Suprapubic skin (tissue), 4 donors: ENCODE results near the gene PIK3R1. TPM values are rescaled to one million over a fixed set of nuclear protein-coding genes. Genes with fewer than 3 reads are reported as not detected.

Experiments used
- DNase-seq, 2 donors: peaks; one replicate each; pipeline ENCODE4 v3.0.0-alpha.2; 2019; ENCODE audit warnings: low spot score in 2 of 2
- H3K27ac ChIP-seq: fragments of 200-600 bp; sonication (generic); one replicate; pipeline ENCODE4 v1.5.1; 2019
- H3K27me3 ChIP-seq: fragments of 200-600 bp; sonication (generic); one replicate; pipeline ENCODE4 v1.5.1; 2019
- H3K36me3 ChIP-seq: fragments of 200-600 bp; sonication (generic); one replicate; pipeline ENCODE4 v1.5.1; 2019
- H3K4me1 ChIP-seq: fragments of 200-600 bp; sonication (generic); one replicate; pipeline ENCODE4 v1.5.1; 2019
- H3K4me3 ChIP-seq: fragments of 200-600 bp; sonication (generic); one replicate; pipeline ENCODE4 v1.5.1; 2019; ENCODE audit warnings: mild to moderate bottlenecking
- H3K9me3 ChIP-seq: fragments of 200-600 bp; sonication (generic); one replicate; pipeline ENCODE4 v1.5.1; 2019
- CTCF ChIP-seq, 2 donors: fragments of 200-600 bp in 1 of 2; fragments of 450-650 bp in 1 of 2; sonication (generic) in 1 of 2; IDR thresholded peaks; one replicate each; pipeline ENCODE4 v1.5.1; 2016 to 2019; ENCODE audit warnings: antibody characterized with exemption in 2 of 2, mild to moderate bottlenecking in 1 of 2, moderate library complexity in 1 of 2
- EP300 ChIP-seq: sonication (generic); formaldehyde crosslinking; IDR thresholded peaks from one replicate; pipeline ENCODE4 v1.6.1; 2017; ENCODE audit warnings: antibody characterized with exemption
- POLR2A ChIP-seq, 2 donors: fragments of 450-650 bp; IDR thresholded peaks; one replicate each; pipeline ENCODE4 v1.6.1; 2017; ENCODE audit warnings: antibody characterized with exemption in 2 of 2, mild to moderate bottlenecking in 2 of 2, moderate library complexity in 2 of 2
- POLR2AphosphoS5 ChIP-seq, 3 donors: sonication (generic); formaldehyde crosslinking; IDR thresholded peaks; one replicate each; pipeline ENCODE4 v1.6.1; 2017; ENCODE audit warnings: antibody characterized with exemption in 3 of 3
- WGBS: methylation state at CpG from one replicate; pipeline ENCODE4 v1.1.5; 2018; 5-methylcytosine and 5-hydroxymethylcytosine counted together
- total RNA-seq, 4 donors: library from RNA; depleted of rRNA; stranded (reverse); fragments of >200 nt; gene quantifications; one replicate each; pipeline ENCODE4 v1.1.0, GENCODE V29; 2016

PIK3R1 gene
- total RNA-seq, 4 donors from 2014 or later: 96.5 to 257 (median 181) TPM

- no peak overlapping the region for H3K4me3 ChIP-seq
- DNase-seq: no peak
- peaks cover 90% of the 10 kb centered on the region for H3K4me1 ChIP-seq
- H3K27ac ChIP-seq: peak overlapping the region; percentile 16
- TF ChIP-seq EP300 (no peak), POLR2A (IDR thresholded peaks at IDR 0.05) (no peak), POLR2AphosphoS5 (IDR thresholded peaks at IDR 0.05) (no peak), CTCF (IDR thresholded peaks at IDR 0.05) (no peak)
- WGBS: 55% methylated on average over 1 of the region's 1 CpG
- no peaks in the 10 kb centered on the region for H3K27me3 ChIP-seq
- H3K36me3 ChIP-seq: no peaks in the 10 kb centered on the region
- H3K9me3 ChIP-seq: no peaks in the 10 kb centered on the region
Observed at GRCh38 chr5:68266457-68266856, 50.9 kb downstream of the PIK3R1 start.

DNA sequence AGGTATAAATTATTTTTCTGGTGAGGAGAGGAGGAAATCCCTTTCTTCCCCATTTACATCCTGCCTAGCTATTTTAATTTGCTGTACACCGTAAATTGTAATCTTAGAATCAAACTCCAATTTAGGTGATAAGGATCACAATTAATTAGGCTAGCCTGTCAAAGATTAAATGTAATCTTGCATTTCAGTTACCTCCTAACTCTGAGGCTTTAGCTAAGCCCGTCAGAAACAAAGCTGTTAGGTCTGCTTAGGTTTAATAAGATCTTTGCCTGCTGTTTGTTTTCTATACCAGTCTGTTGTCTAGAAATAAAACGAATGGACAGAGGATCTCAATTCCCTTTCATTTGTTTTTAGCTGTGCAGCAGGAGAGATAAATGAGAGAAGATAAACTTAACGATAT is 51.5 kb downstream of the PIK3R1 start:
- H3K27ac ChIP-seq: peak overlapping the region; percentile 16
- 29% methylated on average over 4 of the region's 4 CpGs for WGBS
- peaks cover 89% of the 10 kb centered on the region for H3K4me1 ChIP-seq
- no peak overlapping the region for H3K4me3 ChIP-seq
- DNase-seq: no peak
- no peaks in the 10 kb centered on the region for H3K9me3 ChIP-seq
- TF ChIP-seq CTCF (IDR thresholded peaks at IDR 0.05): no peak
- no peak for TF ChIP-seq POLR2AphosphoS5 (IDR thresholded peaks at IDR 0.05)
- TF ChIP-seq EP300: no peak
- no peak for TF ChIP-seq POLR2A (IDR thresholded peaks at IDR 0.05)
- no peaks in the 10 kb centered on the region for H3K27me3 ChIP-seq
- H3K36me3 ChIP-seq: no peaks in the 10 kb centered on the region

DNA sequence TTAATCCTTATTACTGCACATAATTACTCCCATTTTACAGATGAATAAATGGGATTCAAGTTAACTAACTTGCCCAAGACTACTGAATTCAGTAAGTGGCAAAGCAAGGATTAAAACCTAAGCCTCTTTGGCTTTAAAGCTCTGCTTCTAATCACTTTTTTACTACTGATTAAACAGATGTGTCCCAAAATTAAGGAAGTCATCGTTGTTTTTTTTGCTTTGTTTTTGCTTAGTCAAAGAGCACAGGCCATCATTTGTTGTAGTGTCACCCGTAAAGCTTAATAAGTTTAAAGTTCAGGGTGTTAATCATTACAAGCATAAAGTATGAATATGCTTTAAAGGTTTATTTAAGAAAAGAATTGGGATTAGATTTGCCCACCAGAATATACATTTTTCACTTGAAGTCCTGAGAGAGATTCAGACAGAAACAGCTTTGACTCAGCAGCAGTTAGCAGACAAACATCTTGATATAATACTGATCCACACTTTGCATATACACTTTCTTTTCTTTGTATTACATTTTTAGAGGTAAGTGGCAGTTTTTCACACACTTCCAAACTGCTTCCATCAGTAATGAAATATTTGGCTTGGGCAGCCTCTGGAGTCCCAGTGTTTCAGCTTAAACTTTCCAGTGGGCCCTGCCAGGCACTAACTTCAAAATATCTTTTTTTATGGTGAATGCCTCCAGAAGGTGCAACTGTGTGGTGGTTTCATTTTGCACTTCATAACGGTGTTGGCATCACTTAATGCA is 52.7 kb downstream of the PIK3R1 start:
- no peak for DNase-seq
- no peak overlapping the region for H3K4me3 ChIP-seq
- no peaks in the 10 kb centered on the region for H3K9me3 ChIP-seq
- 16% methylated on average over 3 of the region's 3 CpGs for WGBS
- H3K27ac ChIP-seq: no peak overlapping the region
- TF ChIP-seq EP300: no peak
- H3K36me3 ChIP-seq: no peaks in the 10 kb centered on the region
- peaks cover 96% of the 10 kb centered on the region for H3K4me1 ChIP-seq
- no peaks in the 10 kb centered on the region for H3K27me3 ChIP-seq

DNA sequence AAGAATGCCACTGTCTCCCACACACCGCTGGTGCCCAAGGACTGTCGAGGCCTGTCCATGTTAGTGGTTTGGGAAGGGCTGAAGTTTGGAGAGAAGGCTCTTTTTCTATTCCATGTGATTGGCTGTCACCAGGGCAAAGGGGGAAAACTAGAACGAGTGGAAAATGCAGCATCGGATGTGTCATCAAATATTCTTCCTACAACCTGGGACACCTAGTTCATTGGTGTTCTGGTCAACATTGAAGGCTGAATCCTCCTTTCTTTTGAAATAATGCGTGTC is 53.2 kb downstream of the PIK3R1 start:
- peaks cover 96% of the 10 kb centered on the region for H3K4me1 ChIP-seq
- H3K4me3 ChIP-seq: no peak overlapping the region
- H3K36me3 ChIP-seq: peaks cover under 1% of the 10 kb centered on the region
- no peak for DNase-seq
- H3K9me3 ChIP-seq: no peaks in the 10 kb centered on the region
- 55% methylated on average over 5 of the region's 5 CpGs for WGBS
- no peaks in the 10 kb centered on the region for H3K27me3 ChIP-seq
- TF ChIP-seq POLR2AphosphoS5 (IDR thresholded peaks at IDR 0.05): no peak
- no peak overlapping the region for H3K27ac ChIP-seq

GRCh38 chr5:68269820-68270219 is 54.3 kb downstream of the PIK3R1 start:
- no peaks in the 10 kb centered on the region for H3K9me3 ChIP-seq
- H3K36me3 ChIP-seq: peaks cover 10% of the 10 kb centered on the region
- TF ChIP-seq EP300 (no peak), CTCF (IDR thresholded peaks at IDR 0.05) (no peak), POLR2AphosphoS5 (IDR thresholded peaks at IDR 0.05) (no peak)
- H3K27me3 ChIP-seq: no peaks in the 10 kb centered on the region
- peak overlapping the region; percentile 4 for H3K27ac ChIP-seq
- whole genome bisulfite sequencing: 58% methylated on average over 2 of the region's 2 CpGs
- no peak overlapping the region for H3K4me3 ChIP-seq
- H3K4me1 ChIP-seq: peaks cover 95% of the 10 kb centered on the region
- DNase-seq: no peak

GRCh38 chr5:68270399-68270975 is 54.9 kb downstream of the PIK3R1 start:
- Histone ChIP-seq H3K36me3 (peaks cover 15% of the 10 kb centered on the region), H3K4me1 (peaks cover 94% of the 10 kb centered on the region), H3K9me3 (no peaks in the 10 kb centered on the region), H3K4me3 (no peak overlapping the region), H3K27ac (no peak overlapping the region), H3K27me3 (no peaks in the 10 kb centered on the region)
- TF ChIP-seq CTCF (IDR thresholded peaks at IDR 0.05) (no peak), POLR2A (IDR thresholded peaks at IDR 0.05) (no peak), POLR2AphosphoS5 (IDR thresholded peaks at IDR 0.05) (no peak), EP300 (no peak)
- no peak for DNase-seq
